Lower leg skin (tissue), 3 donors: Measurements from ENCODE around the gene FARP1.

ENCODE experiments used
- CTCF ChIP-seq, 3 donors: fragments of 450-650 bp; IDR thresholded peaks; one replicate each; pipeline ENCODE4 v1.5.1; 2016; ENCODE audit warnings: antibody characterized with exemption in 3 of 3, mild to moderate bottlenecking in 3 of 3, moderate library complexity in 2 of 3
- POLR2A ChIP-seq, 2 donors: fragments of 450-650 bp; IDR thresholded peaks; one replicate each; pipeline ENCODE4 v1.6.1; 2016 to 2017; ENCODE audit warnings: antibody characterized with exemption in 2 of 2, mild to moderate bottlenecking in 1 of 2, moderate library complexity in 1 of 2

- TF ChIP-seq POLR2A (IDR thresholded peaks at IDR 0.05) (no peak), CTCF (IDR thresholded peaks at IDR 0.05) (no peak)
Observed at GRCh38 chr13:98203646-98204326, 60.9 kb downstream of the FARP1 start.
